ENCODE results near the gene TTC23. TPM values are rescaled to one million over a fixed set of nuclear protein-coding genes. Genes with fewer than 3 reads are reported as not detected.

The TTC23 gene
- total RNA-seq, 1 donor from 2014 or later, result 45.3 TPM

- H2AFZ ChIP-seq (replicated peaks), result no peak overlapping the region
Measured at GRCh38 chr15:99125061-99125891, 124.1 kb downstream of the TTC23 start.

GRCh38 chr15:99124641-99125040, 124.7 kb downstream of the TTC23 start:
- H3K4me1 ChIP-seq, result peaks cover 10% of the 10 kb centered on the region
- no peaks in the 10 kb centered on the region for H3K36me3 ChIP-seq
- no peaks in the 10 kb centered on the region for H3K9me3 Mint-ChIP-seq
- no peak for DNase-seq (ENCODE audit: low spot score)
- H3K27me3 ChIP-seq, result no peaks in the 10 kb centered on the region
- H3K4me1 Mint-ChIP-seq, result peaks cover 47% of the 10 kb centered on the region
- H3K27ac ChIP-seq, result no peak overlapping the region
- peaks cover 8% of the 10 kb centered on the region for H3K27me3 Mint-ChIP-seq (ENCODE audit: insufficient read depth, low read depth)
- H3K79me2 ChIP-seq (ENCODE audit: low read depth), result no peaks in the 10 kb centered on the region
- H3K4me3 ChIP-seq, result no peak overlapping the region
- H3K4me2 ChIP-seq, result no peak overlapping the region
- H3K36me3 Mint-ChIP-seq, result peaks cover 18% of the 10 kb centered on the region
- no peak overlapping the region for H2AFZ ChIP-seq (replicated peaks)
- TF ChIP-seq, protein P1, sequence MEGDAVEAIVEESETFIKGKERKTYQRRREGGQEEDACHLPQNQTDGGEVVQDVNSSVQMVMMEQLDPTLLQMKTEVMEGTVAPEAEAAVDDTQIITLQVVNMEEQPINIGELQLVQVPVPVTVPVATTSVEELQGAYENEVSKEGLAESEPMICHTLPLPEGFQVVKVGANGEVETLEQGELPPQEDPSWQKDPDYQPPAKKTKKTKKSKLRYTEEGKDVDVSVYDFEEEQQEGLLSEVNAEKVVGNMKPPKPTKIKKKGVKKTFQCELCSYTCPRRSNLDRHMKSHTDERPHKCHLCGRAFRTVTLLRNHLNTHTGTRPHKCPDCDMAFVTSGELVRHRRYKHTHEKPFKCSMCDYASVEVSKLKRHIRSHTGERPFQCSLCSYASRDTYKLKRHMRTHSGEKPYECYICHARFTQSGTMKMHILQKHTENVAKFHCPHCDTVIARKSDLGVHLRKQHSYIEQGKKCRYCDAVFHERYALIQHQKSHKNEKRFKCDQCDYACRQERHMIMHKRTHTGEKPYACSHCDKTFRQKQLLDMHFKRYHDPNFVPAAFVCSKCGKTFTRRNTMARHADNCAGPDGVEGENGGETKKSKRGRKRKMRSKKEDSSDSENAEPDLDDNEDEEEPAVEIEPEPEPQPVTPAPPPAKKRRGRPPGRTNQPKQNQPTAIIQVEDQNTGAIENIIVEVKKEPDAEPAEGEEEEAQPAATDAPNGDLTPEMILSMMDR (IDR thresholded peaks at IDR 0.05), result no peak
- TF ChIP-seq EZH2 (IDR thresholded peaks at IDR 0.05), result no peak
- TF ChIP-seq EZH2phosphoT487 (IDR thresholded peaks at IDR 0.05), result no peak
- no peak overlapping the region for H3K4me3 Mint-ChIP-seq
- no peaks in the 10 kb centered on the region for H3F3A ChIP-seq (ENCODE audit: low read depth)
- H3K9ac ChIP-seq, result no peak overlapping the region
- H4K20me1 ChIP-seq (ENCODE audit: low read depth), result no peaks in the 10 kb centered on the region
- peak overlapping the region; percentile 87 for H3K27ac Mint-ChIP-seq
- no peaks in the 10 kb centered on the region for H3K9me3 ChIP-seq (ENCODE audit: low read depth)

More at GRCh38 chr15:99125061-99125891, 124.1 kb downstream of the TTC23 start:
- H3K4me1 ChIP-seq, result peaks cover 10% of the 10 kb centered on the region
- H3K79me2 ChIP-seq (ENCODE audit: low read depth), result no peaks in the 10 kb centered on the region
- no peaks in the 10 kb centered on the region for H3K36me3 ChIP-seq
- H4K20me1 ChIP-seq (ENCODE audit: low read depth), result no peaks in the 10 kb centered on the region
- no peaks in the 10 kb centered on the region for H3K9me3 ChIP-seq (ENCODE audit: low read depth)
- Mint-ChIP-seq H3K36me3 (peaks cover 23% of the 10 kb centered on the region), H3K27ac (peak overlapping the region; percentile 70), H3K27me3 (ENCODE audit: insufficient read depth, low read depth) (peaks cover 8% of the 10 kb centered on the region), H3K9me3 (no peaks in the 10 kb centered on the region), H3K4me3 (no peak overlapping the region), H3K4me1 (peaks cover 47% of the 10 kb centered on the region)
- no peaks in the 10 kb centered on the region for H3K27me3 ChIP-seq
- no peak overlapping the region for H3K9ac ChIP-seq
- H3F3A ChIP-seq (ENCODE audit: low read depth), result no peaks in the 10 kb centered on the region
- TF ChIP-seq, protein P1 (IDR thresholded peaks at IDR 0.05), result no peak
- TF ChIP-seq EZH2 (IDR thresholded peaks at IDR 0.05) (no peak), EZH2phosphoT487 (IDR thresholded peaks at IDR 0.05) (no peak)
- DNase-seq (ENCODE audit: low spot score), result no peak
- no peak overlapping the region for H3K4me2 ChIP-seq
- H3K4me3 ChIP-seq, result no peak overlapping the region
- no peak overlapping the region for H3K27ac ChIP-seq

DNA sequence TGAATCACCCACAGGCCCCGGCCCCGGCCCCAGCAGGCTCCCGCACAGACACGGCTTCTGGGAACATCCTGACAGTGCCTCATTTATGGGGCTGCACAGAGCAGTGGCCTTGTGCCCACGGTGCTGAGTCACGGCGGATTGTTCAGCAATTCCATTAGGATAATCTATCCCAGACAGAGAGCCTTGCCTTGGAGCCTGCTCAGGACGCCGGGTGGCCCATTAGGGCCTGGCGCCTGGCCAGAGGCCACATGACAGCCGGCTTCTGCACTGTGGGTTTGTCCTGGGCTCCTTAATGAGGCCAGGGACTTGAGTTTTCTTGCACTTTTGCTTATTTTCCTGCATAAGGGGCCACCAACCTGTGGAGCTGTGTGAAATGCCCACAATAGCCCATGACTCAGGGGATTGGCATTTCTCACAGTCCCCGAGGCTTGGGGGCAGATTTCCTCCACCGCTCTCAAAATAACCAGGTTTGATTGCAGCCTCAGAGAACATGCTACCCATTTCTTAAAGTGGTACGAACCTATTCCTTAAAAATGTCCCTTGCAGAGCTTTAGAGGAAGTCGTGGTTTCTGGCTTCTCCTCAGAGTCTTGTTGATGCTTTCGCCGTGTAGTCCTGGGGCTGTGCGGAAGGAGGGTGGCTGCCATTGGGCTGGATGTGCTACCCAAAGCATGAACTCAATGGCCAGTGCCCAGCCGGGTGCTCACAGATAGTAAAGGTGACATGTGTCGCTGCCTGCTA, 125.5 kb downstream of the TTC23 start:
- peak; percentile 55 for DNase-seq (ENCODE audit: low spot score)
- no peaks in the 10 kb centered on the region for H3F3A ChIP-seq (ENCODE audit: low read depth)
- Mint-ChIP-seq H3K36me3 (peaks cover 11% of the 10 kb centered on the region), H3K9me3 (no peaks in the 10 kb centered on the region), H3K27me3 (ENCODE audit: insufficient read depth, low read depth) (peaks cover 8% of the 10 kb centered on the region), H3K4me1 (peaks cover 47% of the 10 kb centered on the region), H3K4me3 (peak overlapping the region; percentile 73), H3K27ac (peak overlapping the region; percentile 87)
- peaks cover 10% of the 10 kb centered on the region for H3K4me1 ChIP-seq
- no peak overlapping the region for H3K4me2 ChIP-seq
- no peaks in the 10 kb centered on the region for H4K20me1 ChIP-seq (ENCODE audit: low read depth)
- H2AFZ ChIP-seq (replicated peaks), result peak overlapping the region; percentile 78
- H3K9me3 ChIP-seq (ENCODE audit: low read depth), result no peaks in the 10 kb centered on the region
- TF ChIP-seq EZH2 (IDR thresholded peaks at IDR 0.05) (no peak), EZH2phosphoT487 (IDR thresholded peaks at IDR 0.05) (no peak)
- TF ChIP-seq, protein P1 (IDR thresholded peaks at IDR 0.05), result no peak
- H3K4me3 ChIP-seq, result no peak overlapping the region
- H3K27ac ChIP-seq, result no peak overlapping the region
- H3K79me2 ChIP-seq (ENCODE audit: low read depth), result no peaks in the 10 kb centered on the region
- no peaks in the 10 kb centered on the region for H3K36me3 ChIP-seq
- H3K27me3 ChIP-seq, result no peaks in the 10 kb centered on the region
- no peak overlapping the region for H3K9ac ChIP-seq

Data from neural progenitor cell (in vitro differentiated cells).